NCI-H2107 (cell line): ENCODE measurements around the gene UGT1A9.
"Not testable (repeated sequence)": the region's sequence is repeated elsewhere in the genome, so short reads cannot be mapped to it uniquely, and the experiment has no call there.

ENCODE experiments used
- DNase-seq: peaks from one replicate; lab custom pipeline; 2025; lab: John Stamatoyannopoulos, UW

Gene UGT1A9

GRCh38 chr2:233711312-233712008 lies 39.8 kb downstream of the UGT1A9 start:
- DNase-seq = peak; percentile 43

- no peak for DNase-seq
Measured at GRCh38 chr2:233712611-233713261, 41.0 kb downstream of the UGT1A9 start, which contains the start of gene UGT1A5. TSS of gene UGT1A5 (plus strand) at chr2:233712907. CDS start at chr2:233712992, 85 bp downstream.

GRCh38 chr2:233713262-233713615 lies 41.5 kb downstream of the UGT1A9 start:
- no peak for DNase-seq

- DNase-seq = no peak
Measured at GRCh38 chr2:233714121-233714520, 42.4 kb downstream of the UGT1A9 start.

GRCh38 chr2:233718552-233718951 lies 46.9 kb downstream of the UGT1A9 start, which contains the start of gene UGT1A4:
TSS of gene UGT1A4 (plus strand) at chr2:233718736. CDS start at chr2:233718821, 85 bp downstream.
- DNase-seq = no peak

GRCh38 chr2:233728723-233729301 lies 57.1 kb downstream of the UGT1A9 start, which contains the start of gene UGT1A3:
TSS of gene UGT1A3 (plus strand) at chr2:233729042. CDS start at chr2:233729127, 85 bp downstream.
- DNase-seq = no peak

GRCh38 chr2:233736868-233737653 lies 65.4 kb downstream of the UGT1A9 start:
- not testable (repeated sequence) for DNase-seq

- no peak for DNase-seq
Measured at GRCh38 chr2:233740870-233741269, 69.2 kb downstream of the UGT1A9 start.

GRCh38 chr2:233743464-233744259 lies 72.0 kb downstream of the UGT1A9 start:
- DNase-seq = no peak

GRCh38 chr2:233745073-233745755 lies 73.5 kb downstream of the UGT1A9 start:
- DNase-seq = no peak

- not testable (repeated sequence) for DNase-seq
Measured at GRCh38 chr2:233745838-233746237, 74.1 kb downstream of the UGT1A9 start.

GRCh38 chr2:233746475-233747282 lies 75.0 kb downstream of the UGT1A9 start:
- DNase-seq = no peak

- DNase-seq = no peak
Measured at GRCh38 chr2:233747283-233747544, 75.5 kb downstream of the UGT1A9 start.

GRCh38 chr2:233750689-233751088 lies 79.0 kb downstream of the UGT1A9 start:
- DNase-seq = not testable (repeated sequence)

GRCh38 chr2:233751212-233752009 lies 79.7 kb downstream of the UGT1A9 start:
- DNase-seq = not testable (repeated sequence)

GRCh38 chr2:233754872-233755611 lies 83.3 kb downstream of the UGT1A9 start:
- no peak for DNase-seq

GRCh38 chr2:233756429-233757081 lies 84.9 kb downstream of the UGT1A9 start:
- DNase-seq = no peak

- DNase-seq = no peak
Measured at GRCh38 chr2:233758141-233758540, 86.4 kb downstream of the UGT1A9 start.
